OCI-LY7 (cell line): Measurements from ENCODE around the gene CCBE1. TPM values are rescaled to one million over a fixed set of nuclear protein-coding genes. Genes with fewer than 3 reads are reported as not detected.

Source experiments
- BruUV-seq: library from RNA; stranded (reverse); fragments of 400-500 nt; replicated peaks from 2 replicates; lab custom pipeline; 2021; lab: Mats Ljungman, UMichigan
- CTCF ChIA-PET: fragments of 300-600 bp; sonication (Branson Sonifier 250); formaldehyde crosslinking; loops from one replicate; lab custom pipeline; 2022; ENCODE audit warnings: antibody characterized with exemption; ENCODE audit not compliant: unreplicated experiment; lab: Charles Lee
- POLR2A ChIA-PET: fragments of 300-600 bp; sonication (Branson Sonifier 250); formaldehyde crosslinking; loops from one replicate; lab custom pipeline; 2022; ENCODE audit warnings: antibody characterized with exemption; lab: Charles Lee
- DNase-seq: peaks from one replicate; pipeline ENCODE4 v3.0.0-alpha.2; 2015; ENCODE audit warnings: low spot score
- H2AFZ ChIP-seq: fragments of 200-600 bp; sonication (generic), shearing (Covaris generic); 2 replicates; pipeline ENCODE4 v1.6.1; 2014; ENCODE audit warnings: mild to moderate bottlenecking, antibody characterized with exemption, low read length, moderate library complexity
- H3K27ac ChIP-seq: fragments of 200-600 bp; sonication (generic); 2 replicates; pipeline ENCODE4 v1.5.1; 2014; ENCODE audit warnings: mixed run types, low read depth, mild to moderate bottlenecking, moderate library complexity, low read length, inconsistent platforms; ENCODE audit not compliant: poor library complexity, severe bottlenecking
- H3K36me3 ChIP-seq: fragments of 200-600 bp; sonication (generic); 2 replicates; pipeline ENCODE4 v1.6.1; 2014; ENCODE audit warnings: mild to moderate bottlenecking, antibody characterized with exemption, low read length, moderate library complexity, mixed read lengths; ENCODE audit not compliant: insufficient read depth
- H3K4me1 ChIP-seq: fragments of 200-600 bp; sonication (generic); 2 replicates; pipeline ENCODE4 v1.5.1; 2014; ENCODE audit warnings: mild to moderate bottlenecking, low read length; ENCODE audit not compliant: insufficient read depth, poor library complexity, severe bottlenecking
- H3K4me2 ChIP-seq: fragments of 200-600 bp; sonication (generic); 2 replicates; pipeline ENCODE4 v1.6.1; 2014; ENCODE audit warnings: mild to moderate bottlenecking, low read length
- H3K4me3 ChIP-seq: fragments of 200-600 bp; sonication (generic); 2 replicates; pipeline ENCODE4 v1.5.1; 2014; ENCODE audit warnings: mild to moderate bottlenecking, low read depth, low read length; ENCODE audit not compliant: poor library complexity, severe bottlenecking
- H3K79me2 ChIP-seq: fragments of 200-600 bp; sonication (generic); 2 replicates; pipeline ENCODE4 v1.6.1; 2016; ENCODE audit warnings: low read depth, mild to moderate bottlenecking, low read length, moderate library complexity, mixed read lengths; ENCODE audit not compliant: insufficient read depth
- H3K9me2 ChIP-seq: fragments of 200-600 bp; sonication (generic); 2 replicates; pipeline ENCODE4 v1.6.1; 2016; ENCODE audit warnings: mild to moderate bottlenecking, low read length, mixed read lengths; ENCODE audit not compliant: insufficient read depth
- H3K9me3 ChIP-seq: fragments of 200-600 bp; sonication (generic); 2 replicates; pipeline ENCODE4 v1.6.1; 2014; ENCODE audit warnings: mild to moderate bottlenecking, mixed run types, low read length, mixed read lengths
- H4K20me1 ChIP-seq: fragments of 200-600 bp; sonication (generic); 2 replicates; pipeline ENCODE4 v1.6.1; 2014; ENCODE audit warnings: mild to moderate bottlenecking, antibody characterized with exemption, low read length, moderate library complexity, mixed read lengths; ENCODE audit not compliant: insufficient read depth
- CTCF ChIP-seq: fragments of 200-600 bp; sonication (generic); conservative IDR thresholded peaks from 2 replicates; pipeline ENCODE4 v1.5.1; 2014; ENCODE audit warnings: mild to moderate bottlenecking, antibody characterized with exemption, low read length, moderate library complexity, mixed read lengths
- EZH2phosphoT487 ChIP-seq: fragments of 200-600 bp; sonication (generic); IDR thresholded peaks from 2 replicates; pipeline ENCODE4 v1.6.1; 2018; ENCODE audit warnings: low read depth, borderline replicate concordance, mild to moderate bottlenecking, mixed run types, antibody characterized with exemption, low read length, moderate library complexity, mixed read lengths
- intact Hi-C: fragments of 100-400 bp; cut with micrococcal nuclease; formaldehyde crosslinking; loops from one replicate; pipeline ENCODE4 v1.10.0; 2022; ENCODE audit not compliant: unreplicated experiment
- total RNA-seq, 2 experiments: library from RNA; depleted of rRNA in 1 of 2; stranded (reverse); fragments of >200 nt in 1 of 2; shearing (Covaris generic) in 1 of 2; gene quantifications; 2 replicates each; pipeline ENCODE4 v1.2.3, GENCODE V29; 2014 to 2022

CCBE1 gene
- total RNA-seq, 2 experiments from 2014 or later, result 0.16 to 0.70 TPM

- no peaks in the 10 kb centered on the region for H3K9me2 ChIP-seq
- no peaks in the 10 kb centered on the region for H4K20me1 ChIP-seq
- H3K4me3 ChIP-seq, result no peak overlapping the region
- TF ChIP-seq EZH2phosphoT487 (no peak), CTCF (no peak)
- intact Hi-C loops, result no loop called here
- H3K79me2 ChIP-seq, result no peaks in the 10 kb centered on the region
- no peak overlapping the region for H2AFZ ChIP-seq
- H3K9me3 ChIP-seq, result no peaks in the 10 kb centered on the region
- no TSS peak for BruUV-seq
- POLR2A ChIA-PET, result no interaction called here
- no peaks in the 10 kb centered on the region for H3K4me1 ChIP-seq
- CTCF ChIA-PET, result no interaction called here
- no peak for DNase-seq
- H3K27ac ChIP-seq, result no peak overlapping the region
- no peak overlapping the region for H3K4me2 ChIP-seq
- no peaks in the 10 kb centered on the region for H3K36me3 ChIP-seq
Observed at GRCh38 chr18:59640721-59641120, 56.5 kb downstream of the CCBE1 start.

- intact Hi-C loops, result no loop called here
- no TSS peak for BruUV-seq
- CTCF ChIA-PET, result no interaction called here
Observed at GRCh38 chr18:59639821-59640220, 57.4 kb downstream of the CCBE1 start.

More at GRCh38 chr18:59639821-59640220, 57.4 kb downstream of the CCBE1 start:
- no peak for TF ChIP-seq CTCF
- no peak for TF ChIP-seq EZH2phosphoT487
- no peak for DNase-seq
- POLR2A ChIA-PET, result interaction anchor here (0.7 kb wide), 1 partner anchor 43 kb away, joined by 3 read pairs; no protein-coding TSS in a partner anchor
- Histone ChIP-seq H3K79me2 (no peaks in the 10 kb centered on the region), H3K4me1 (no peaks in the 10 kb centered on the region), H3K9me2 (no peaks in the 10 kb centered on the region), H3K4me3 (no peak overlapping the region), H3K9me3 (no peaks in the 10 kb centered on the region), H3K36me3 (no peaks in the 10 kb centered on the region), H2AFZ (no peak overlapping the region), H4K20me1 (no peaks in the 10 kb centered on the region), H3K27ac (no peak overlapping the region), H3K4me2 (no peak overlapping the region)
